COLO829 (cell line): Measurements from ENCODE around the gene TTC32.
"Not testable (repeated sequence)": the region's sequence is repeated elsewhere in the genome, so short reads cannot be mapped to it uniquely, and the experiment has no call there.

Experiments
- DNase-seq: peaks from one replicate; pipeline ENCODE4 v3.0.0; 2012; ENCODE audit warnings: low spot score

Gene TTC32

GRCh38 chr2:19901442-19902215, at the start of gene TTC32:
Gene TTC32 (minus strand): TSS chr2:19901983. CDS start chr2:19901854, 129 bp downstream.
- peak; percentile 97 for DNase-seq

GRCh38 chr2:19949071-19949470, 47.3 kb upstream of the TTC32 start:
- no peak for DNase-seq

GRCh38 chr2:19947184-19947940, 45.6 kb upstream of the TTC32 start:
- no peak for DNase-seq

- DNase-seq, result no peak
Observed at GRCh38 chr2:19944205-19944845, 42.5 kb upstream of the TTC32 start.

GRCh38 chr2:19943189-19943588, 41.4 kb upstream of the TTC32 start:
- no peak for DNase-seq

- DNase-seq, result no peak
Observed at GRCh38 chr2:19942199-19942598, 40.4 kb upstream of the TTC32 start.

GRCh38 chr2:19937004-19937403, 35.2 kb upstream of the TTC32 start:
- no peak for DNase-seq

- no peak for DNase-seq
Observed at GRCh38 chr2:19936203-19936602, 34.4 kb upstream of the TTC32 start.

- DNase-seq, result peak; percentile 53
Observed at GRCh38 chr2:19933351-19933981, 31.7 kb upstream of the TTC32 start.

GRCh38 chr2:19932928-19933327, 31.1 kb upstream of the TTC32 start:
- DNase-seq, result no peak

- no peak for DNase-seq
Observed at GRCh38 chr2:19929226-19929625, 27.4 kb upstream of the TTC32 start.

GRCh38 chr2:19927816-19928215, 26.0 kb upstream of the TTC32 start:
- not testable (repeated sequence) for DNase-seq

GRCh38 chr2:19924526-19924925, 22.7 kb upstream of the TTC32 start:
- DNase-seq, result not testable (repeated sequence)

- DNase-seq, result not testable (repeated sequence)
Observed at GRCh38 chr2:19922188-19922587, 20.4 kb upstream of the TTC32 start.

- no peak for DNase-seq
Observed at GRCh38 chr2:19916385-19916950, 14.7 kb upstream of the TTC32 start.

GRCh38 chr2:19914266-19914975, 12.6 kb upstream of the TTC32 start:
- DNase-seq, result no peak

- DNase-seq, result peak; percentile 21
Observed at GRCh38 chr2:19911808-19912509, 10.2 kb upstream of the TTC32 start.

- no peak for DNase-seq
Observed at GRCh38 chr2:19902216-19902740, 495 bp upstream of the TTC32 start.

- DNase-seq, result no peak
Observed at GRCh38 chr2:19900931-19901441, 797 bp downstream of the TTC32 start.
